WERI-Rb-1 (cell line): ENCODE data around the gene RAB19.
"Not testable (repeated sequence)": the region's sequence is repeated elsewhere in the genome, so short reads cannot be mapped to it uniquely, and the experiment has no call there.

Experiments
- DNase-seq: peaks from one replicate; pipeline ENCODE4 v3.0.0-alpha.2; 2020
- H3K27ac ChIP-seq: fragments of 250-450 bp; sonication (Bioruptor Pico); 2 replicates; pipeline ENCODE4 v1.5.1; 2020; ENCODE audit warnings: mild to moderate bottlenecking, moderate library complexity
- H3K27me3 ChIP-seq: fragments of 250-450 bp; sonication (Bioruptor Pico); 2 replicates; pipeline ENCODE4 v1.5.1; 2021; ENCODE audit warnings: mild to moderate bottlenecking, low read depth, moderate library complexity; ENCODE audit not compliant: insufficient read depth, severe bottlenecking
- H3K36me3 ChIP-seq: fragments of 250-450 bp; sonication (Bioruptor Pico); 2 replicates; pipeline ENCODE4 v1.5.1; 2020; ENCODE audit warnings: mild to moderate bottlenecking, moderate library complexity
- H3K4me3 ChIP-seq: 2 replicates; pipeline ENCODE4 v1.5.1; 2011; ENCODE audit warnings: low read depth, mild to moderate bottlenecking, control low read depth, low read length
- H3K9me3 ChIP-seq: fragments of 250-450 bp; sonication (Bioruptor Pico); 2 replicates; pipeline ENCODE4 v1.5.1; 2021; ENCODE audit warnings: mild to moderate bottlenecking, moderate library complexity; ENCODE audit not compliant: severe bottlenecking
- CTCF ChIP-seq: IDR thresholded peaks from 2 replicates; pipeline ENCODE4 v1.5.1; 2011; ENCODE audit warnings: low read depth, mild to moderate bottlenecking, control low read depth, inconsistent platforms, low read length

The RAB19 gene

GRCh38 chr7:140451716-140452115 is 47.9 kb downstream of the RAB19 start:
- Histone ChIP-seq H3K27ac (no peak overlapping the region), H3K36me3 (peaks cover 31% of the 10 kb centered on the region), H3K4me3 (no peak overlapping the region), H3K27me3 (no peaks in the 10 kb centered on the region), H3K9me3 (no peaks in the 10 kb centered on the region)
- no peak for DNase-seq
- TF ChIP-seq CTCF = no peak

- Histone ChIP-seq H3K27ac (no peak overlapping the region), H3K27me3 (no peaks in the 10 kb centered on the region), H3K36me3 (peaks cover 37% of the 10 kb centered on the region), H3K4me3 (no peak overlapping the region), H3K9me3 (no peaks in the 10 kb centered on the region)
- TF ChIP-seq CTCF = no peak
- DNase-seq = no peak
Observed at GRCh38 chr7:140453273-140453672, 49.4 kb downstream of the RAB19 start.

- H3K36me3 ChIP-seq = peaks cover 44% of the 10 kb centered on the region
- not testable (repeated sequence) for H3K27me3 ChIP-seq, H3K4me3 ChIP-seq, DNase-seq, H3K9me3 ChIP-seq, H3K27ac ChIP-seq
Observed at GRCh38 chr7:140453785-140454656, 50.2 kb downstream of the RAB19 start.

GRCh38 chr7:140454657-140455015 is 50.8 kb downstream of the RAB19 start:
- TF ChIP-seq CTCF = no peak
- Histone ChIP-seq H3K4me3 (no peak overlapping the region), H3K36me3 (peaks cover 48% of the 10 kb centered on the region), H3K9me3 (no peaks in the 10 kb centered on the region), H3K27ac (no peak overlapping the region), H3K27me3 (no peaks in the 10 kb centered on the region)
- no peak for DNase-seq

GRCh38 chr7:140455743-140456142 is 51.9 kb downstream of the RAB19 start:
- no peak overlapping the region for H3K4me3 ChIP-seq
- TF ChIP-seq CTCF = no peak
- H3K27ac ChIP-seq = no peak overlapping the region
- DNase-seq = no peak
- no peaks in the 10 kb centered on the region for H3K27me3 ChIP-seq
- no peaks in the 10 kb centered on the region for H3K9me3 ChIP-seq
- H3K36me3 ChIP-seq = peaks cover 51% of the 10 kb centered on the region

- no peak for DNase-seq
- H3K4me3 ChIP-seq = no peak overlapping the region
Observed at GRCh38 chr7:140456551-140457051, 52.7 kb downstream of the RAB19 start.

More at GRCh38 chr7:140456551-140457051, 52.7 kb downstream of the RAB19 start:
- H3K27ac ChIP-seq = no peak overlapping the region
- TF ChIP-seq CTCF = no peak
- H3K27me3 ChIP-seq = no peaks in the 10 kb centered on the region
- peaks cover 60% of the 10 kb centered on the region for H3K36me3 ChIP-seq
- no peaks in the 10 kb centered on the region for H3K9me3 ChIP-seq
